ENCODE measurements around the gene IZUMO1. TPM values are rescaled to one million over a fixed set of nuclear protein-coding genes. Genes with fewer than 3 reads are reported as not detected.

Gene IZUMO1
- total and polyA plus RNA-seq, 2 of the 8 experiments (the other 6 are each of a cell fraction or from before 2014, with no cell fraction given) = 0.33 to 1.8 TPM

DNA sequence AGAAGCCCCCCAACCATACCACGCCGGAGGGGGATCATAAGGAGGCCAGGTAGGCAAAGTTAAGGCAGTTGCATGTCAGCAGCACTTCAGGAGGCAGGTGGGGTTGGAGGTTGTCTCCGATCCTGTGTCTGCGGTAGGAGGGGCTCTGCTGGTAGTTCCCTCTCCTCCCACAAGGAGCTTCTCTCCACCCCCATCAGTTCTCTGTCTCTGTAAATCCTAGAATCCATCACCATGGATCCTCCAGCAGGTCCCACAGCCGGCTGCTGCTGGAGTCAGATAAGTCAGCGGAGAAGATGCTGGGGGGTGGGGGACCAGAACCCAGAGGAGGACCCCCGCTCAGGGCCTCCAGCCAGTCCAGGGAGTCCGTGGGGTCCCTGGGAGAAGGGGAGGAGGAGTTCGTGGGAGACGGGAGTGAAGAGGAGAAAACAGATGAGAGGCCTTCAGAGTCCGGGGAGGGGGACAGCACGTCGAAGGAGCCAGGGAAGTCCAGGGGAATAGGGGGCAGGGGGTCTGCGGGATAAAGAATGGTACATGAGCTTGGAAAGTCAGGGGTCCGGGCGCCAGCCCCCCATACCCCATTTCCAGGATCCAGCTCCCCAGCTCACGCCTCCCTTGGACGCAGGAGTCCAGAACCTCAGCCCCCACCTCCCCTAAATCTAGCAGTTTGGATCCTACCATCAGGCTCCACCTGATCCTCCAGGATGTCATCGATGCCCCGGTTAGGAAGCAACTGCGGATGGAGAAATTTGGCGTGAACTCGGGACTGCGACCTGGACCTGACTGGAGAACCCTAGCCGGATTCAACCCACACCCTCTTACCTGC lies 33.5 kb downstream of the IZUMO1 start:
- H2BK12ac ChIP-seq (ENCODE audit: low read depth, low read length) = no peak overlapping the region
- POLR2A ChIA-PET (ENCODE audit: partially characterized antibody) = interaction anchor here (0.6 to 7.7 kb wide), 25 partner anchors 12 to 159 kb away, joined by 3 to 59 read pairs (median 5); partner anchors contain the start of genes CA11, FUT2, IZUMO1 and PPP1R15A
- H3K4ac ChIP-seq (replicated peaks; ENCODE audit: insufficient read length, low read depth, low read length) = no peak overlapping the region
- no peak overlapping the region for H2BK120ac ChIP-seq (replicated peaks; ENCODE audit: low read depth, low read length)
- H3K9ac ChIP-seq (replicated peaks in 1 of 4; ENCODE audit: extremely low read depth in 1 of 4, low read depth in 3 of 4, low read length in 3 of 4) = peak overlapping the region in 1 of 4 experiments; percentile 58; a peak in 2 of 7 replicates
- H2AFZ ChIP-seq (ENCODE audit: low read length) = no peak overlapping the region
- peak overlapping the region; percentile 76 to 86 (median 82) for H3K4me3 ChIP-seq (ENCODE audit: extremely low read depth in 1 of 4, insufficient read depth in 2 of 4, low read depth in 3 of 4, low read length in 4 of 4)
- no peaks in the 10 kb centered on the region for H3K27me3 ChIP-seq (replicated peaks in 1 of 4; ENCODE audit: control insufficient read depth in 3 of 4, extremely low read depth in 1 of 4, insufficient read depth in 3 of 4, low read length in 3 of 4)
- peak overlapping the region; percentile 74 for H4K91ac ChIP-seq (replicated peaks; ENCODE audit: insufficient read length, low read length)
- no peaks in the 10 kb centered on the region for H3K79me2 ChIP-seq (ENCODE audit: control insufficient read depth in 1 of 2, insufficient read depth in 2 of 2, low read length in 2 of 2)
- DNase-seq (ENCODE audit: low read depth in 1 of 2, low spot score in 2 of 2) (peak in 1 of 2 experiments; percentile 77), FAIRE-seq (peak; percentile 63)
- no peak overlapping the region for H2BK20ac ChIP-seq (ENCODE audit: low read length)
- no peak overlapping the region for H4K5ac ChIP-seq (ENCODE audit: insufficient read length, low read depth, low read length)
- peak overlapping the region; percentile 75; the same call in 1 of the 2 replicates for H4K8ac ChIP-seq (ENCODE audit: extremely low read depth, insufficient read depth, low read length)
- no peak overlapping the region for H3K14ac ChIP-seq (ENCODE audit: insufficient read length)
- no peak overlapping the region for H3K56ac ChIP-seq (replicated peaks; ENCODE audit: insufficient read length, low read depth, low read length)
- peaks cover 0 to 23% (median 3%) of the 10 kb centered on the region in 4 experiments; a peak in 5 of 7 replicates for H3K4me1 ChIP-seq (replicated peaks in 1 of 4; ENCODE audit: control insufficient read depth in 3 of 4, insufficient read depth in 4 of 4, low read length in 3 of 4)
- peak overlapping the region; percentile 32; the same call in 1 of the 2 replicates for H2BK5ac ChIP-seq (ENCODE audit: low read depth, low read length)
- no peak overlapping the region for H3K23ac ChIP-seq (ENCODE audit: insufficient read length)
- no peak overlapping the region for H2AK5ac ChIP-seq (ENCODE audit: low read depth, low read length)
- H3K23me2 ChIP-seq (ENCODE audit: low read depth, low read length) = peaks cover 22% of the 10 kb centered on the region; the same call in 1 of the 2 replicates
- no peaks in the 10 kb centered on the region for H4K20me1 ChIP-seq (replicated peaks in 1 of 2; ENCODE audit: control insufficient read depth in 1 of 2, insufficient read depth in 2 of 2, low read length in 2 of 2)
- peak overlapping the region; percentile 78 to 82 for H3K4me2 ChIP-seq (ENCODE audit: insufficient read depth in 1 of 2, low read depth in 2 of 2, low read length in 2 of 2)
- no peak overlapping the region; the same call in 1 of the 2 replicates for H3K18ac ChIP-seq (ENCODE audit: extremely low read depth, low read length)
- no peaks in the 10 kb centered on the region for H3K79me1 ChIP-seq (ENCODE audit: low read depth, low read length)
- H2BK15ac ChIP-seq (ENCODE audit: low read length) = peak overlapping the region; percentile 48; the same call in 1 of the 2 replicates
- CTCF ChIA-PET (ENCODE audit: partially characterized antibody) = interaction anchor here (0.7 to 8.2 kb wide), 16 partner anchors 13 to 419 kb away, joined by 3 to 53 read pairs (median 8); partner anchors contain the start of genes CA11 and FUT2
- no peaks in the 10 kb centered on the region for H3K36me3 ChIP-seq (ENCODE audit: control insufficient read depth in 2 of 4, insufficient read depth in 4 of 4, low read length in 3 of 4)
- H3K9me3 ChIP-seq (ENCODE audit: insufficient read depth in 2 of 2, low read depth in 1 of 2, low read length in 1 of 2) = 0 out of 4 replicates have a peak, but pooled peaks cover 0 to 3% of the 10 kb centered on the region in 2 experiments
- 6% methylated on average over 24 of the region's 25 CpGs; no CpG with 5 or more reads in 1 of the 2 experiments for WGBS, 2 experiments (ENCODE audit: extremely low coverage in 1 of 2, insufficient coverage in 1 of 2, insufficient read length in 1 of 2, insufficient replicate concordance in 2 of 2, low coverage in 1 of 2, low lambda C conversion rate in 2 of 2, missing lambda C conversion rate in 1 of 2)
- no peak overlapping the region for H3K27ac ChIP-seq (ENCODE audit: low read depth, low read length)
- TF ChIP-seq RXRA (IDR thresholded peaks at IDR 0.05; ENCODE audit: insufficient read depth, low read depth, low read length) = no peak
- TF ChIP-seq SIN3A (conservative IDR thresholded peaks at IDR 0.05 in 1 of 2, IDR thresholded peaks at IDR 0.05 in 1 of 2; ENCODE audit: low read depth in 1 of 2, low read length in 2 of 2) = 0 out of 4 replicates have a peak, but pooled peaks of 1 of the 2 experiments have one; percentile 28
- TF ChIP-seq SRF (IDR thresholded peaks at IDR 0.05; ENCODE audit: low read depth, low read length) = no peak
- no peak for TF ChIP-seq CBX5 (IDR thresholded peaks at IDR 0.05; ENCODE audit: low read depth, low read length)
- no peak for TF ChIP-seq YY1 (IDR thresholded peaks at IDR 0.05; ENCODE audit: low read depth, low read length)
- no peak for TF ChIP-seq EGR1 (IDR thresholded peaks at IDR 0.05; ENCODE audit: borderline replicate concordance, low read depth, low read length)
- no peak for TF ChIP-seq TAF7 (optimal IDR thresholded peaks at IDR 0.05; ENCODE audit: borderline replicate concordance, low read depth, low read length)
- TF ChIP-seq, protein P1, sequence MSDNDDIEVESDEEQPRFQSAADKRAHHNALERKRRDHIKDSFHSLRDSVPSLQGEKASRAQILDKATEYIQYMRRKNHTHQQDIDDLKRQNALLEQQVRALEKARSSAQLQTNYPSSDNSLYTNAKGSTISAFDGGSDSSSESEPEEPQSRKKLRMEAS (IDR thresholded peaks at IDR 0.05) = no peak; the same call in 1 of the 2 replicates
- TF ChIP-seq SIX5 (IDR thresholded peaks at IDR 0.05; ENCODE audit: low read depth, low read length) = no peak
- TF ChIP-seq RAD21 (IDR thresholded peaks at IDR 0.05 in 1 of 2, conservative IDR thresholded peaks at IDR 0.05 in 1 of 2; ENCODE audit: low read depth in 2 of 2, low read length in 2 of 2) = peak in 1 of 2 experiments; percentile 42; a peak in 2 of 4 replicates
